Progenitor cell of endocrine pancreas (in vitro differentiated cells): ENCODE data around the gene SLC25A14. TPM values are rescaled to one million over a fixed set of nuclear protein-coding genes. Genes with fewer than 3 reads are reported as not detected.

Experiments used
- DNase-seq: peaks from one replicate; pipeline ENCODE4 v3.0.0; 2021; ENCODE audit warnings: low spot score; ENCODE audit not compliant: unreplicated experiment
- H3K27ac Mint-ChIP-seq: 2 replicates; pipeline ENCODE4 v1.8.0; 2021; ENCODE audit warnings: mild to moderate bottlenecking, moderate library complexity, mixed read lengths
- H3K27me3 Mint-ChIP-seq: 2 replicates; pipeline ENCODE4 v1.8.0; 2021; ENCODE audit warnings: mixed read lengths
- H3K36me3 Mint-ChIP-seq: 2 replicates; pipeline ENCODE4 v1.8.0; 2022; ENCODE audit warnings: mixed read lengths; ENCODE audit not compliant: insufficient read depth
- H3K4me1 Mint-ChIP-seq: 2 replicates; pipeline ENCODE4 v1.8.0; 2021; ENCODE audit warnings: low read depth, mixed read lengths
- H3K4me3 Mint-ChIP-seq: 2 replicates; pipeline ENCODE4 v1.8.0; 2021; ENCODE audit warnings: low read depth, mild to moderate bottlenecking, moderate library complexity, mixed read lengths
- H3K9me3 Mint-ChIP-seq: 2 replicates; pipeline ENCODE4 v1.8.0; 2021; ENCODE audit warnings: low read depth, mixed read lengths
- long read RNA-seq: library from polyadenylated mRNA; unstranded; transcript quantifications from one replicate; pipeline ENCODE4 v2.0.0, GENCODE V29; 2020
- total RNA-seq: library from RNA; stranded (reverse); gene quantifications from 2 replicates; pipeline ENCODE4 v1.2.1, GENCODE V29; 2021
- TF ChIP-seq, protein P1 (sequence below): fragments of 200-600 bp; sonication (generic); IDR thresholded peaks from one replicate; pipeline ENCODE4 v1.5.0; 2021; ENCODE audit warnings: antibody characterized with exemption, mild to moderate bottlenecking; ENCODE audit not compliant: unreplicated experiment

The SLC25A14 gene, protein sequence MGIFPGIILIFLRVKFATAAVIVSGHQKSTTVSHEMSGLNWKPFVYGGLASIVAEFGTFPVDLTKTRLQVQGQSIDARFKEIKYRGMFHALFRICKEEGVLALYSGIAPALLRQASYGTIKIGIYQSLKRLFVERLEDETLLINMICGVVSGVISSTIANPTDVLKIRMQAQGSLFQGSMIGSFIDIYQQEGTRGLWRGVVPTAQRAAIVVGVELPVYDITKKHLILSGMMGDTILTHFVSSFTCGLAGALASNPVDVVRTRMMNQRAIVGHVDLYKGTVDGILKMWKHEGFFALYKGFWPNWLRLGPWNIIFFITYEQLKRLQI
- total RNA-seq = 30.5 and 34.4 TPM in 2 replicates
- long read RNA-seq, transcript SLC25A14-213 (10 exons, 1,403 nt) = major isoform, 11 of 49 reads
- long read RNA-seq, partial matches to known transcripts = 4 of 49 reads
- long read RNA-seq, other reads (novel, unspliced or antisense) = 29 of 49 reads

DNA sequence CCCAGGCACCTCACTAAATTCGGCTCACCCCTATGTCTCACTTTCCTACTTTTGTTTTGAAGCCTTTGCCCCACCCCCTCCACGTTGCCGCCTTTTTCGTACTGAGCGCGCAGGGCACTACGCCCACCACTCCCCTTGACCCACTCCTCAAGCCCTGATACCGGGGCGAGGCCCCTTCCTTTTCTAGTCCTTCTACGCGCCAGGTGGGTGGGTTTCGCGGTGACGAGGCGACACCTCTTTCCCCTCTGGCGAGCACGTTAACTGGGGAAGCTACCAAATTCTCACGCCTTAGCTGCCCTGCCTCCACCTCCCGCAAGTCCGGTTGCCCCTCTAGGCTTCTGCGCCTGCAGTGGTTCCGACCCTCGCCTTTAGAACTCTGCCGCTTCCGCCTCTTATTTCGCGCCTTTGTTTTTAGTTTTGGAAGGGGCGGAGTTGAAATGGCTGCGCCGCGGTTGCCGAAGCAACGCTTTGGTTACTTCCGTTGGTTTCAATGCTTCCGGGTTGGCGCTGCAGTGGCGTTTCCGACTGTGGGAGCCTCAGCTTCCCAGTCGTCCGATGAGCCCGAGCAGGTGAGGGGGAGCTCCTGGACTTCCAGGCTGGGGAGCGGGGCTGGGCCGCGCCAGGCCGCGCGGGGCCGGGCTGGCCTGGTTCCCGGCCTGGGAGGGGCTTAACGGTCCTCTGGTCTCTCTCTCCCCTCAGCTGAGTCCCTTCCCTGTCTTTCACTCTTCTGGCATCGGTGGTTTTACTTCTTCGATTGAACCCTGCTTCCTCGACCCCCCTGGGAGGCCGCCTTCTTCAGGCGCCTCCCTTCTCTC is at the start of gene SLC25A14:
Gene SLC25A14, plus strand, starts transcription at position 512 of the 815 bp plus-strand sequence. CDS start 360 bp downstream, outside the sequence.
- DNase-seq = peak; percentile 31
- Mint-ChIP-seq H3K4me3 (peak within 1 kb of the TSS; percentile 90), H3K36me3 (no peaks in the 10 kb centered on the region), H3K27me3 (no peaks in the 10 kb centered on the region), H3K9me3 (no peaks in the 10 kb centered on the region), H3K27ac (peak within 1 kb of the TSS; percentile 97), H3K4me1 (peaks cover 8% of the 10 kb centered on the region)
- TF ChIP-seq, protein P1, sequence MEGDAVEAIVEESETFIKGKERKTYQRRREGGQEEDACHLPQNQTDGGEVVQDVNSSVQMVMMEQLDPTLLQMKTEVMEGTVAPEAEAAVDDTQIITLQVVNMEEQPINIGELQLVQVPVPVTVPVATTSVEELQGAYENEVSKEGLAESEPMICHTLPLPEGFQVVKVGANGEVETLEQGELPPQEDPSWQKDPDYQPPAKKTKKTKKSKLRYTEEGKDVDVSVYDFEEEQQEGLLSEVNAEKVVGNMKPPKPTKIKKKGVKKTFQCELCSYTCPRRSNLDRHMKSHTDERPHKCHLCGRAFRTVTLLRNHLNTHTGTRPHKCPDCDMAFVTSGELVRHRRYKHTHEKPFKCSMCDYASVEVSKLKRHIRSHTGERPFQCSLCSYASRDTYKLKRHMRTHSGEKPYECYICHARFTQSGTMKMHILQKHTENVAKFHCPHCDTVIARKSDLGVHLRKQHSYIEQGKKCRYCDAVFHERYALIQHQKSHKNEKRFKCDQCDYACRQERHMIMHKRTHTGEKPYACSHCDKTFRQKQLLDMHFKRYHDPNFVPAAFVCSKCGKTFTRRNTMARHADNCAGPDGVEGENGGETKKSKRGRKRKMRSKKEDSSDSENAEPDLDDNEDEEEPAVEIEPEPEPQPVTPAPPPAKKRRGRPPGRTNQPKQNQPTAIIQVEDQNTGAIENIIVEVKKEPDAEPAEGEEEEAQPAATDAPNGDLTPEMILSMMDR = no peak

DNA sequence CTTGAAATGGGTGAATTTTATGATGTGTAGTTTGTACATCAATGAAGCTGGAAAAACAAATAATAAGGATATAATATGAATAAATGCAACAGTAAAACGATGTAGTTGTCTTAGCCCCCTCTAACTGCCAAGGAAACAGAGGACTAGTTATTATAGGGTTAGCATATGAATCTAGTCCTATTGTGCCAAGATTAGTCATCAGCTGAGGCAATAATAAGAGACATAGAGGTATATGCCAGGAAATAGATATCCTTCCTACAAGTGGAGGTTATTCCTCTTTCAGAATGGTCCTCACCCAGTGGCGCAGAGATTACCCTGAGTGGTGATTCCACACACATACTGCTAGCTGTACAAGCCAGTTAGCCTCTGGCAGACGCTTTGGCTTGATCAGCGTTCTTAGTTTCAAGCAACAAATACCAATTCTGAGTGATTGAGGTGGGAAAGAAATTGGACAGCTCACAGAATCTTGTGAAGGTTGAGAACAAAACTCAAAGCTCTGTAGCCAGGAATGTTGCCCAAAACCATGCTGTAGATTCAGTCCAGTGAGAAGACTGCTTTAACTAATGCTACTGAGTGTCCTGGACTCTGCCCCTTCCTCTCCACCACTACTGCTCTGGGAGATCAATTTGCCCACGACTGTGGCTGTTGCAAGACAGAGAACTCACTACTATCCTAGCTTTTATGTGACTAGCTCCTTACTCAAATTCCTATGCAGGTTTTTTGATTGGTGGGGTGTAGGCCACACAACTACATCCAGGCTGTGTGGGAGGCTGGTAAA is 44.0 kb upstream of the SLC25A14 start:
- Mint-ChIP-seq H3K36me3 (no peaks in the 10 kb centered on the region), H3K27me3 (no peaks in the 10 kb centered on the region), H3K4me1 (no peaks in the 10 kb centered on the region), H3K9me3 (peaks cover 12% of the 10 kb centered on the region), H3K4me3 (no peak overlapping the region), H3K27ac (no peak overlapping the region)
- TF ChIP-seq, protein P1 = no peak
- DNase-seq = no peak

DNA sequence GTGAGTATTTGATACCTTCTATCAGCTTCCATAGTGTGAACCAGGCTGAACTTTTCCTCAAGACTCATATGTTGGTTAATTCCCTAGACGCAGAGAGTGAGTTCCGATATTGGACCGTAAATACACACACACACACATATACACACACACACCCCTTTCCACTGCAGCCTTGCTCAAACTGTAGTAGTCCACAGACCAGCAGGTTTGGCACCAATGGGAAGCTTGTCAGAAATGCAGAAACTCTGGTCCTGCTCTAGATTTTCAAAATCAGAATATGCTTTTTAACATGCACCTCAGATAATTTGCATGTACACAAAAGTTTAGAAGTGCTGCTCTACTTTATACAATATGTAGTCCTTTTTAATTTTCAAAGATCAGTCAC is 43.4 kb upstream of the SLC25A14 start:
- TF ChIP-seq, protein P1 = no peak

DNA sequence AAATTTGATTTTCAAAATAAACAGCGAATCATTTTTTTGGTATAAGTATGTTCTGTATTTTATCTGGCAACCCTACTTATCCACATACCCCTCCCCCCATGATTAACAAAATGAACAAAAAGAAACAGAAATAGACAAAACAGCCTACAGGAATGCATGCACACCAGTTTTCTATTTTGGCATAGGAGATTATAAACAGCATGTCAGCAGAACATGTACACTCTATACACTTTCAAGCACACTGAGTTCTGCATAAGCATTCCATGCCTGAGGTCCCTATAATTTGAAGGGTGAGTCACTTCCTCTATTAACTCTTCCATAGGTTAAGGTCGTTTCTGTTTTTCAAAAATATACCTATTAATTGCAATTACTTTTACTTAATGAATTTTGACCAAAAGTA is 43.0 kb upstream of the SLC25A14 start:
- no peak for DNase-seq
- H3K27ac Mint-ChIP-seq = no peak overlapping the region
- peaks cover 10% of the 10 kb centered on the region for H3K9me3 Mint-ChIP-seq
- TF ChIP-seq, protein P1 = no peak
- H3K36me3 Mint-ChIP-seq = no peaks in the 10 kb centered on the region
- H3K27me3 Mint-ChIP-seq = no peaks in the 10 kb centered on the region
- no peaks in the 10 kb centered on the region for H3K4me1 Mint-ChIP-seq
- no peak overlapping the region for H3K4me3 Mint-ChIP-seq

More for the DNA sequence above, 43.4 kb upstream of the SLC25A14 start:
- no peak for DNase-seq
- Mint-ChIP-seq H3K36me3 (no peaks in the 10 kb centered on the region), H3K27ac (no peak overlapping the region), H3K4me1 (no peaks in the 10 kb centered on the region), H3K27me3 (no peaks in the 10 kb centered on the region), H3K4me3 (no peak overlapping the region), H3K9me3 (peaks cover 9% of the 10 kb centered on the region)
